HG03280 (cell line): ENCODE data around the gene SMIM43.

Source experiments
- ATAC-seq: cut with Tn5 transposase; IDR thresholded peaks from one replicate; pipeline ENCODE4 v1.9.1; 2021; ENCODE audit warnings: mild to moderate bottlenecking, moderate library complexity; ENCODE audit not compliant: unreplicated experiment

SMIM43 gene

DNA sequence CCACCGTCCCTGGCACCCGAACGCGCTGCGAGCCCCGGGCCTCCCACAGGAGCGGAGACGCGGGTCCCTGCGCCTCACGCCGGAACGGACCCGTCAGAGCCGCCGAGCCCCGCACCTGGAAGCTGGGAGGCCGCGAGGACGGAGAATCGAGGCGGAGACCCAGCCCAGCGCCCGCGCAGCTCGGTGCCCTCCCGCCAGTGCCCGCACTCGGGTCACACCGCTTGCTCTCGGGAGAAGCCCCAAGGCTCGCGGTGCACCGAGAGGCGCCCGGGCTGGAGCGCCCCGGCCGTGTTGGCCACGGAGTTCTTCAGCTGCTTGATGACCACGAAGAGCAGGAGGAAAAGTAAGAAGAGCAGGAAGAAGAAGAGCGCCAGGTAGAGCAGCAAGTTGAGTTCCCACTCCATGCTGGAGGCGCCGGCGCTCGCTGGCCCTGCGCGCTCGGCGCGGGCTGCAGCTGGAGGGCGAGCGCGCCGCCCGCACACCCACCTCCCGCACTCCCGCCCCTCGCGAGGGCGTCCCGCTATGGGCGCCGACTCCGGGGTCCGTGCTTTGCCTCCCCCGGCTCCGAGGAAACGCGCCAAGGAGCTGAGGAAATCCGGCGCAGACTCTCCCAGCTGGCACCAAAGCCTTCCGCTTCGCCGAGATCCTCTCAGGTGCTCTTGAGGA lies at the start of gene SMIM43:
Gene SMIM43 (minus strand): TSS at position 463 of the 666 bp plus-strand sequence. CDS start 59 bp downstream, at position 404.
- no peak for ATAC-seq

DNA sequence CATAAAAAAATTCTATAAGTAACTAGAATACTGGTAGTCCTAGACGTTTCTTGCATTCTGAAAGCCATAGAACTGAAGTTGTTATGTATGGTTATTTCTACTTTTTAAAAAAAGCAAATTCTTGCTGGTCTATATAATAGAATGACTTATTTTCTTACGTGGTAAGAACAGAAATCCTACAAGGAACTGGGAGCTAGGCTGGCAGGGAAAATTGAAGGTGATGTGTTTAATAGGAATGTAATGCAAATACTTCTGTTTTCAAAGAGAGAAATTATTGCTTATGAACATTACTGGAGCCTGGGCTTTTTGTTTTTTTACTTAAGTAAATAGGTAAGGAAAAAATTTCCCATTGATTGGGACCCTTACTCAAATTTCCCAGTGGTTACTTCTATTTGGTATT lies 49.8 kb upstream of the SMIM43 start:
- no peak for ATAC-seq

DNA sequence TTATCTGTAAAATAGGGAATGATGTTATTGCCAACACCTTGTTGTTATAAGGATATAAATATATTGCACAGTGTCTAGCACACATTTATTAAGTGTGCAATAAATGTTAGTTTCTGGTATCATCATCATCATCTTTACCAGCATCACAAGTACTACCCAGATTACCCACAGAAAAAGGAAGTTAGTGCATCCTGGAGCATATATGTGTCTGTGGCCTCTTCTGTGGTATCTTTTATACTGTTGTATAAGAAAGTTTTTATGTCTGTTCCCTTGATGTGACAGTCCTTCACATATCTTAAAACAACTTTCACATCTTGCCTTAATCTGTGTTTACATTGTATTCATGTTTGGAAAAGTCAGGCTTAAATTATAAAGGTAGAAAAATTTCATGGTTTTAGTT lies 46.2 kb upstream of the SMIM43 start:
- no peak for ATAC-seq

DNA sequence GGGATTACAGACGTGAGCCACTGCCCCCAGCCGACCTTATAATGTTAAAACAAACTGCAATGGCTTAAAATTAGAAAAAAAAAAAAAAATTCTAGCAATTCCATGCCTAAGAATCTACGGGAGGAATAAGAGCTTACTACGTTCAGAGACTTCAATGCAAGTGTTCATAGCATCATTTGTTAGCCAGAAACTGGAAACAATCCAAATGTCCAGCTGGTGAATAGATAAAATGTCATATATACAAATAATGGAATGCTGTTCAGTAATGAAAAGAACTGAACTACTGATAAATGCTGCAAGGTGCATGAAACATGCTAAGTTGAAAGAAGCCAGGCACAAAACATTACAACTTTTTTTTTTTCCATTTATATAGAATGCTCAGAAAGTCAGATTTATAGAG lies 41.4 kb upstream of the SMIM43 start:
- ATAC-seq: no peak

DNA sequence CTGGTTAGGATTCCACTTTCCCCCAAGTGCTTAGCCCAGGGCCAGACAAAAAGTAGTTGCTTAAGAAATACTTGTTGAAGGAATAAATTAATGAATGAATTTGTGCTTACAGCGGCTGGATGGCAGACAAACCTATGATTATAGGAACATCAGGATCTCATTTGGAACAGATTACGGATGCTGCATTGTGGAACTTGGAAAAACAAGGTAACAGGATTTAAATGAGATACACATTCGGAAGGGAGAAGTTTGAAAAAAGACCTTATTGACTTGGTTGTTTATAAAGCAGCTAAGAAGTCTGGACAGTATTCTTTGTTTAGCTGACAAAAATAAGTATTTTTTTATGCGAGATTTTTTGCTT lies 36.7 kb upstream of the SMIM43 start:
- no peak for ATAC-seq

DNA sequence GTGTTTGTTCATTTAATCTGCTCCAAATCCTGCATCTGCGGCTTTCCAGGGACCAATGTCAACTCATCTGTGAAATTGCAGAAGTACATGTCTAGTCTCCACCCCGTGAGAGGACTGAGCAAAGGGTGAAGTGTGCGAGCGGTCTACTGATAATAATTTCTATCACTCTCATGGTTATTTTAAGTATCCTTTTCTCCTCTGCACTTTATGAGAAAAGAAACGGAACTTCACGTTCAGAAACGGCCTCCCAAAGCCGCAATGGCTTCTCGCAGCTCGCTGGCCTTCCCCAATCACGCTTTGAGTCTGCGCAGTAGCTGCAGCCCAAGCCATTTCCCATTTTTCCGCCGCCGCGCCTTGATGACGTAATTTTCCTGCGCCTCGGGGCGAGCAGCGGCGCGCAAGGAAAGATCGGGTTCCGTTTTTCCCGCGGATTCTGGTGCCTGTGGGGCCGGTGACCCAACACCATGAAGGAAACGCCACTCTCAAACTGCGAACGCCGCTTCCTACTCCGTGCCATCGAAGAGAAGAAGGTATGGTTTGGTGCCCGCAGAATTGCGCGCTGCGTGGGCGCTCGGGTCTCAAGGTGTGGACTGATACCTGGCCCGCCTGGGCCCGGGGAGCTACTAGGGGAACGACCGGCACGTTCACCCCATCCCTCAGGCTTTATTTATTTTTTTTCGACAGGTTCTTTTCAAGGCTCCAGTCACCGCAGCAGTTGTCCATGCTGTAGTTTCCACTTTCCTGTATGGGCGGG lies 36.2 kb upstream of the SMIM43 start, which contains the start of gene EXOSC9:
Gene EXOSC9 (plus strand): TSS at position 363 of the 754 bp plus-strand sequence. CDS start 102 bp downstream, at position 465.
- peak; percentile 79 for ATAC-seq

DNA sequence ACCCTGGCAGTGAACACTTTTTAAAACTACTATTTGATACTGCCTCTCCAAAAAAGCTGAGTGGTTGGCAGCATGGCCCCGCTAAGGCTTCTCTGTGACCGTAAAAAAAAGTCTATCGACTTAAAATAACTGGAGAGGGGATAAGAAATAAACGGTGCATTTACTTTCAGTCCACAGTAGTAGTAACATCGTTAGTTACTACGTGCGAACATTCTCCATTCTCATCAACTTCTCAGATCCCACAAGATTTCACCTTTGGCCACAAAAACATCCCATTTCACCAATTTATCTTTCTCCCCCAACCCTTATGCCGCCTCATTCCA lies 35.6 kb upstream of the SMIM43 start:
- peak; percentile 27 for ATAC-seq

DNA sequence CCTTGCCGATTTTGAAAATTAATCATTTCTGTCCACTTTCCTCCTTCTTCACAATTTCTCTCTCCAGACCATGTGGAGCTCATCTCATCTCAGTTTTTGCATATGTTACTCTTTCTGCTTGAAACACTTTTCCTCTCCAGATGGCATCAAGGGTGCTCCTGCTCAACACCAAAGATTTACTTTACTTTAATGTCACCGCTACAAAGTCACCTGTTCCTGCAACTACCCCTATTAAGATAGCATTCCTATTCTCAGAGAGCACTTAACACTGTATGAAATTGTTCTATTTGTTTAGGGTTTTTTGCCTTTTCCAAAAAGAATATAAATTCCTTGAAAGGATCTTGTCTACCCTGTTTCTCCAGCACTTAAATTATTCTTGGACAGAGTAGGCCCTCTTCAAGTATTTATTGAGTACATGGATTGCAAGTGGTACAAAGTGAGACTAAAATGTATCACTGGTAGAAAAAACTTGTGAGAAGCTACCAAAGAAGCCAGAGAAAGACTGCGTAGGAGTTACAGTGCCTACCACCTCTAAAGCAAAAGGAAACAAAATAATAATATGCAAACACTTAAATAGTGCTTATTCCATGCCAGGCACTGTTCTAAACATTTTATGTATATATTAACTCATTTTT lies 35.0 kb upstream of the SMIM43 start:
- ATAC-seq: no peak

DNA sequence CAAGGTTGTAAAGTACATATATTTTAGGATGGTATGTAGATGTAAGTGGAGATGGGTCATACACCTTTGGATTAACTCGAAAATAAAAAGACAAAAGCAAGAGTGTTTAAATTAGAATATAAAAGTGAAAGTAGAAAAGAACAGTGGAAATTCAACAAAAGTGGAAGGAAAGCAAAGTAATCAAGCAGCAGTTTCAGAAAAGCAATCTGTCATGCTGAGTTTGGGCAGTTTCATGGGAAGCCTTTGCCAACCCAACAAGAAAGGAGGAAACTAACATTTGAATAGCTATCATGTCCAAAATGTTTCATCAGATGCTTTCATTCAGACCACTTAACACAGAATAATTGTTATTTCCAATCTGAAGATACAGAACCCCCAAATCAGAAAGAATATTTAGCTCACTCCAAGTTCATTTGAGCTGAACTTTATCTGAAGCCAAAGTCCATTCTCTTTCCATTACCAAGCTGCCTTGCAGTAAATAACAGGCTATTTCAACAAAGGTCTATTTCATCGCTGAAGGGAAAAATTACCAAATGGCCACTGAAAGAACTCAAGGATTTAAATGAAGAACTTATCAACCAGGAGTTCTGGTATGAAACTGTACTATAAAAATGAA lies 34.4 kb upstream of the SMIM43 start:
- no peak for ATAC-seq

DNA sequence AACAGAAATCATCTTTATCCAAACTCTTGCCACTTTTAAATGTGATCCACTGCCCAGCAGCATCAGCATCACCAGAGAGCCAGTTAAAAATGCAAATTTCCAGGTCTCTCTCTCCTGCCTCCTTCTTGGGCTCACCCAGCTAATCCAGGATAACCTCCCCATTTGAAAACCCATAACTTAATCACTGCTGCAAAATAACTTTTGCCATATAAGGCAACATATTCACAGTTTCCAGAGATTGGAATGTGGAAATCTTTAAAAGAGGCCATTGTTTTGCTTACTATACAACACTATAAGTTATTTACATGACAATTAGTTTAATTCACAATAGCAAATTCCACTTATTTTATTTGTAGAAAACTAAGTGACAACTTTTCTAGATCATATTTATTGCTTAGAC lies 31.3 kb upstream of the SMIM43 start:
- no peak for ATAC-seq

DNA sequence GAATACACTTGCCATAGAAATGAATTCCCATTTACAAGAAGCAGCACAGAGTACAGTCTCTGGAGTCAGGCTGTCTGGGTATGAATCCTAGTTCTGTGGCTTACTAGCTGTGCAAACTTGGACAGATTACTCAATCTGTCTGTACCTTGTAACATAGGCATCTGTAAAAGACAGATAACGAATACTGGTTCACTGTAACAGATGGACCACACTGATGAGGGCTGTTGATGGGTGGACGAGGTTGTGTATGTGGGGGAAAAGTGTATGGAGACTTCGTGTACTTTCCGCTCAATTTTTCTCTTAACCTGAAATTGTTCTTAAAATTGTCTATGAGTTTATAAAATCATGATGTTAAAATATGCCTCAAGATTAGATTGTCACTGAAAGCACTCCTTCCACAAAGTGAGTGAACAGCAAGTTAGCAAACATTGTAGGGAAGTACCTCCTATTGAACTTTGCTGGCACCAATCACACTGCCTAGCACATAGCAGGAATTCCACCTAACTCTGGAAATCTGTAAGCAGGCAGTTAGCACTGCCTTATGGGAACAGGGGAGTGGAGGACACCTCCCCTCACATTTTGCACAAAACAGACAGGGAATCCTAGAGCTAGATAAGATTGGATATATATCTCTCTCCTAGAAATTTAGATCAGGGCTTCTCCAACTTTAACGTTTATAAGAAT lies 29.7 kb upstream of the SMIM43 start:
- ATAC-seq: no peak

DNA sequence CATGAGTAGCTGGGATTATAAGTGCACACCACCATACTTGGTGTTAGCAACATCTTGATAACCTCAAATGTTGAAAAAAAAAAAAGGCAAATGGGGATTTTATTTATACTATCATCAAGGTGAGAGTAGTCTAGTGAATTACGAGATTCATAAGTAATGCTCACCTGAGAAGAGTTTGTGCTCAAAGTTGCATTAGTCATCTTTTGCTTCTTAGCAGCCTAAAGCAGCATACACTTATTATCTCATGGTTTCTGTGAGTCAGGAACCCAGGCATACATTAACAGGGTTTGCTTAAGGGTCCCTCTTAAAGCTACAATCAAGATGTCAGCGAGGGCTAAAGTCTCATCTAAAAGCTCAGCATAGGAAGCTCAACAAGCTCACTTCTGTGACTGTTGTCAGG lies 28.0 kb upstream of the SMIM43 start:
- no peak for ATAC-seq

DNA sequence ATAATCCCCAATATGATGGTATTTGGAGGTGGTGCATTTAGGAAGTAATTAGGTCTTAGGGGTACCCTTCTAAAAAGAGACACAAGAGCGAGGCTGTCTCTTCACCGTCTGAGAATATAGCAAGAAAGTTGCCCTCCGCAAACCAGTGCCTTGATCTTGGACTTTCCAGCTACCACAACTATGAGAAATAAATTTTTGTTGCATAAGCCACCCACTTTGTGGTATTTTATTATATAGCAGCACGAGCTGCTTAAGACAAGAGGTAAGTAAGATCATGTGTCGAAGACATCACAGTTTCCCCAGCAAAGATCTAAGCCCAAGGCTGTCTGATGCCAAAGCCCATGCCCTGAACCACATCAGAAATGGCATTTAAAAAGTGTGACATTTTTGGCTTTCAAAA lies 26.5 kb upstream of the SMIM43 start:
- ATAC-seq: no peak

DNA sequence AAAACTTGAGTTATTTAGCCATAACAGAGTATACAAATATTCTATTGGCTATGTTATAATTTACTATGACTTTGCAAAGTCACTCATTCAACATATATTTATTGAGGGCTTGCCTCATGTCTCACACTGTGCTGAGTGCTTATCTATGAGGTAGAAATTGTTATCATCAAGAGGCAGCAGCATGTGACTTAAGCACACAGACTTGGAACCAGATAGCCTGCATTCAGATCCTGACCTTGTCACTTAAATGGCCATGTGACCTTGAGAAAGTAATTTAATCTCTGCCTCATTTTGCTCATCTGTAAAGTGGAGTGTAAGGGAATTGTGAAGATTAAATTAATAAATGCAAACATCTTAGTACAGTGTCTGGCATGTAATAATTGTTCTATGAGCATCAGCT lies 26.0 kb upstream of the SMIM43 start:
- no peak for ATAC-seq

DNA sequence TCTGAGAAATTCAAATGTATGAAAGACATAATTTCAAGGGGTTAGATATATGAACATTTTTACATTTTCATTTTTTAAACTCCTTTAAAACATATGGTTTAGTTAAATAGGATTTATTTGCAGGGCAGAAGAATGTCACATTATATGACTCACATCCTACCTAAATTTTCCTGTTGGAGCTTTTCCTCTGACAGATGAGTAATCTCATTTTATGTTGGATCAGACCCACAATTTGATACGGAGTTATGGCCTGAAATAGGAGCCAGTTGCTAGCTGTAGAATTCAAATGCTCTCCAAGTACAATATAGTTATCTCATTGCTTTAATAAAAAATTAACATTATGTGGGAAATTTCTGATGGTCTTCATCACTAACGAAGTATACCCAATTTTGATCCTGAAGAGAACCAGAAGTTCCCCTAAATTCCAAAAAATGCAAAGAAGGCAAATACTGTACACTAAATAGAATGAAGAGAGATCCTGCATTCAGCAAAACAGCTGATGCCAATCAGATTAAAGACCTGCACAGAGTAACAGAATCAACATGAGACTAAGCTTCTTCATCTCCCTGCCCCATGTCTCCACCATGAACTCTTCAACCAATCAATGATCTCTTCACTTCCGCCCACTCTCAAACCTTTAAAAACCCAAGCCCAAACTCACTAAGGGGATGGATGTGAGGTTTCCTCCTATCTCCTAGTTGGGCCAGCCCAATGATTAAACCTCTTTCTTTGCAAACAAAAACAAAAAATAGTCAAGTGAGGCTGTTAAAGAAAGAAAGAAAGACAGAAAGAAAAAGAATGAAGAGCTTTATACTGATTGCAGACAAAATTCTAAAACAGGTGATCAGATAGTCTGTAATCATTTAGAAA lies 25.2 kb upstream of the SMIM43 start:
- no peak for ATAC-seq

DNA sequence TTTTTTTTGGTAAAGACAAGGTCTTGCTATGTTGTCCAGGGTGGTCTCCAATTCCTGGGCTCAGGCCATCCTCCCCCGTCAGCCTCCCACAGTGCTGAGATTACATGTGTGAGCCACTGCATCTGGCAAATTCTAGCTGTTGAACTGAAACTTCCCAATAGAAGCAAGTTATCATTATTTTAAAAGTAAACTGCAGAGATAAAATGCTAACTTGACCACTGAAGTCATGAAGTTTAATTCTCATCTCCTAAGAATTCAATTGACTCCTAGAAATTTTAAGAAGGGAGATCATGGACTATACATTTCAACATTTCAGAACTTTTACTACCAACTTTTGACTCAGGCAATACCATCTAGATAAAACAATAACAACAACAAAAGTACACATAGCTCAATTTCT lies 24.5 kb upstream of the SMIM43 start:
- no peak for ATAC-seq

DNA sequence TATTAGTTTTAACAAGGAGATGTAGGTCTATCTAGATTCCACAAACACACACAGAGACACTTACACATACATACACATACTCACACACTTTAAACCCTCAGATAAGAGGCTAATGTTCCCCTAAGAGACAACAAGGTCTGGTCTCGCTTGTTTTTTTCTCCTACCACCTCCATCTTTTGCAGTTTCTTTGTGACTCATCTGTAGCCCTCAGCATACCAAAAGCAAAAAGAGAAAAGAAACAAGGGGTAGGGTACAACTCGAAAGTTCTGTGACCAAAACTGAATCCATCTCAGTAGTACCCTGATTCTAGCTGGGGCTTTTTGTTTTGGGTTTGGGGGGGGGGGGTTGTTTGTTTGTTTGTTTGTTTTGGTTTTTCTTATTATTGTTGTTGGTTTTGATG lies 23.9 kb upstream of the SMIM43 start:
- ATAC-seq: peak; percentile 90

DNA sequence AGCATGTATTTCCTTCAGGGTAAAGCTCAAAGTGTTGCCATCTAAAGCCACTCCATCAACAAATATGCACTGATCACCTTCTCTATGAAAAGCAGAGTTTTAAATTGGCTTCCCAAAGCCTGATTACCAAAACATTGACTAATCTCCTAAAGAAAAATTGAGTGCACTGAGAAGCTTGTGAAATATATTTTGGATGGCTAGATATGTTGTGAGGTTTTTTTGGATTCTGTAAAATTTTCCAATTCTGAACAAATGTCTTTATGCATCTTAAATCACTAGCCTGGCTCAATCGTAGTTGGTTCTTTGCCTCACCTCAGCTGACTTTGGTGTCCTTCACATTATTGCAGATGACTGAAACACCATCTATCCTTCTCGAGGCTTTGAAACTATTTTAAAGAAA lies 21.3 kb upstream of the SMIM43 start:
- no peak for ATAC-seq

DNA sequence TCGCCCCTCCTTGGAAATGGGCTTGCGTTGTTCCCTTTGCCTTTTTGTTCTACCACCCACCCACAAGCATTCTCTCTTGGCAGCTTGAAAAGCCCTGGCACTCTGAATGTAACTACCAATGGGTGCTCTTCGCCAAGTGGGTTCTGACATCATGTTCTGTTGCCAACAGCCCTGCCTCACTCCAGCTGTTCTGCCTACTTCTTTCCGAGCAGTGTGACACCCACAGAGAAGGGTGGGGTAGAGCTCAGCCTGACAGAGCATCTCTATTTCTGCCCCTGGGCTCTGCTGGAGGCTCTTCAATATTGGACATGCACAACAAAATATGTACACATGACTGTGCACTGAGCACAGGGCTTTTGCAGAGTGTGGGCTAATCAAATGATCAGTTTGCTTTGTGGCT lies 20.5 kb upstream of the SMIM43 start:
- no peak for ATAC-seq

DNA sequence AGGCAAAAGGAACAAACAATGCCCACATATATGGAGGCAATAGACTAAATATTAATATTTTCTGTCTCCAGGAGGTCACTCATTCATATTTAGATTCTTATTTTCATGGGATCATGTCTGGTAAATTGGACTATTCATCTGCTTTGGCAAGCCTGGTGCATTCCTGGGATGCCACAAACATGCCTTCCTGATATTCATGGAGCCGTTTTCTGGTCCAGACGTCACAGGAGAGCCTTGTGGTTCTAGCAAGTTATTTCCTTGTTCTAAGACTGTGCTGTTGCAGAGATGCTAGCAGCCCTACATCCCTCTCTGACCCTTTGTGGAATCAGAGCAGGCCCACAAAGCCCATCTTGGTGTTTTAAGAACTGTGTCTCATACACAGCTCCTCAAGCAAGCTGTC lies 20.0 kb upstream of the SMIM43 start:
- ATAC-seq: no peak
